Activated T-cell treated with anti-CD3 and anti-CD28 coated beads for 48 hours (primary cell): ENCODE data around the gene PSIP1.
"Not testable (repeated sequence)": the region's sequence is repeated elsewhere in the genome, so short reads cannot be mapped to it uniquely, and the experiment has no call there.

Experiments used
- DNase-seq: peaks from one replicate; pipeline ENCODE4 v3.0.0-alpha.2; 2020; ENCODE audit warnings: low read depth

Gene PSIP1

DNA sequence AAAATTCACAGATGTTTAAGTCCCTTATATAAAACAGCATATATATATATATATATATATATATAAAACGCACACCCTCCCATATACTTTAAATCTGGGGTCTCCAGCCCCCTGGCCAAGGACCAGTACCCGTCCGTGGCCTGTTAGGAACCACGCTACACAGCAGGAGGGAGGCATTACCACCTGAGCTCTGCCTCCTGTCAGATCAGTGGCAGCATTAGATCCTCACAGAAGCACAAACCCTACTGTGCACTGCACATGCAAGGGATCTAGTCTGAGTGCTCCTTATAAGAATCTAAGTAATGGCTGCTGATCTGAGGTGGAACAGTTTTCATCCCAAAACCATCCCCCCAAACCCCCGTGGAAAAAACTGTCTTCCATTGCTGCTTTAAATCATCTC, 9.0 kb downstream of the PSIP1 start:
- DNase-seq: no peak

DNA sequence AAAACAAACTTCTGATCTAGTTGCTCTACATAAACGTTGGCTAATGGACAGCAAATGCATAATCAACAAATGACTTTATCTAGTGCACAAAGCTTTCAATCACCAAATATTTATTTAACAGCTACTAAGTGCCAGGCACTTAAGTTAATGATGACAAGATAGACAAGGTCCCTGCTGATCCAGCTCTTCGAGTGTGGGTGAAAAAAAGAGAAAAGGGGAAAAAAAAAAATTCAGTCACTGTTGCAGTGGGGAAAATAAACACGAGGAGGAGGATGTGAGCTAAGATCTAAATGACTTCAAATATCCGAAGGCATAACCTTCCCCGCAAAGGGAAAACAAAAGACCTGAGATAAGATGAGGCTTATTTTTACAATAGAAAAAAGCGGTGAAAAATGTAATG, 9.6 kb downstream of the PSIP1 start:
- no peak for DNase-seq

DNA sequence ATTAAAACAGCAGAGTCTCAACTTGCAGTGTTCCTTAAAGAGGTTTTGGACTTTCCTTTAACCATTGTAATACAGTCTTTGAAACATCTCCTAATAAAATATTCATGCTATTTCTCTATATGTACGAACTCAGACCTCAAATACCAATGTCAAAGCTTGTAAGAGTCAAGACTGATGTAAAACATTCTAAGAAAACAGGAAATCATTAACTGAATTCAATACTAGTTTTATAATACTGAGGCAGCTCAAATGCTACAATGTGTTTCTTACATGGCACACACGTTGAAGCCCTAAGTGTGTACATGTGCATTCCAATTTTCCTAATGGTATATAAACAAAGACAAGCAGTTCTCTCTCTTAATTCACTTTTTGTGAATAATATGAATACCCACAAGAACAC, 11.6 kb downstream of the PSIP1 start:
- no peak for DNase-seq

DNA sequence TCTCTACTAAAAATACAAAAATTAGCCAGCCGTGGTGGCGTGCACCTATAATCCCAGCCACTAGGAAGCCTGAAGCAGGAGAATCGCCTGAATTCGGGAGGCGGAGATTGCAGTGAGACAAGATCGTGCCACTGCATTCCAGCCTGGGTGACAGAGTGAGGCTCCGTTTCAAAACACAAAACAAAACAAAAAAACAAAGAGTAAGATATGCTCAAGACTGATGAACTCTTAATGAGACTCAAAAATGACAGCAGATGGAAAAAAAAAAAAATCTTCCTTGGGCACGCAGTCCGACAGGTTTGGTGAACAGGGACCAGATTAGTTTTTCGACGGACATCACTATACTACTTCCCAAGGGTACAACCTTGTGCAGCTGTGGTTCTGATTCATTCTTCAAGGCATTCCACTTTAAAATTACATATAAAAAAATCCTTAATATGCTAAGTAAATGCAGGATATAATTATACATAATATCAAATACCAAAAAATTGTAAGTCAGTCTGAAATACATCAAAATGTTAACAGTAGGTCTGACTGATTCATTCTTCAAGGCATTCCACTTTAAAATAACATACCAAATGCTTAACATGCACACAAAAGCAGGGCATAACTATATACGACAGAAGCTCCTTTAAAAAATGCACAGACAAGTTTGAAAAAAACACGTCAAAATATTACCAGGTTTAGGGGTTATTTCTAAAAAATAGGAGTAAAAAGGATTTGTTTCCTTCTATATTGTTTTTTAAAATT, 12.3 kb downstream of the PSIP1 start:
- no peak for DNase-seq

DNA sequence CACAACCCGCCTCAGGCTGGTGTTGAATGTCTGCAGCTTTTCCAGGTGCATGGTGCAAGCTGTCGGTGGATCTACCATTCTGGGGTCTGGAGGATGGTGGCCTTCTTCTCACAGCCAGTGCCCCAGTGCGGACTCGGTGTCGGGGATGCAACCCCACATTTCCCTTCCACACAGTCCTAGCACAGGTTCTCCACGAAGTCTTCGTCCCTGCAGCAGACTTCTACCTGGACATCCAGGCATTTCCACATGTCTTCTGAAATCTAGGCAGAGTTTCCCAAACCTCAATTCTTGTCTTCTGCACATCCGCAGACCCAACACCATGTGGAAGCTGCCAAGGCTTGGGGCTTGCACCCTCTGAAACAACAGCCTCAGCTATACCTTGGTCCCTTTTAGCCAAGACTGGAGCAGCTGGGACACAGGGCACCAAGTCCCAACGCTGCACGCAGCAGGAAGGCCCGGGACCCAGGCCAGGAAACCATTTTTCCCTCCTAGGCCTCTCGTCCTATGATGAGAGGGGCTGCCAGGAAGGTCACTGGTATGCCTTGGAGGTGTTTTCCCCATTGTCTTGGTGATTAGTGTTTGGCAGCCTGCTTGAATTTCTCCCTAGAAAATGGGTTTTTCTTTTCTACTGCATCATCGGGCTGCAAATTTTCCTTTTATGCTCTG, 18.2 kb downstream of the PSIP1 start:
- no peak for DNase-seq

DNA sequence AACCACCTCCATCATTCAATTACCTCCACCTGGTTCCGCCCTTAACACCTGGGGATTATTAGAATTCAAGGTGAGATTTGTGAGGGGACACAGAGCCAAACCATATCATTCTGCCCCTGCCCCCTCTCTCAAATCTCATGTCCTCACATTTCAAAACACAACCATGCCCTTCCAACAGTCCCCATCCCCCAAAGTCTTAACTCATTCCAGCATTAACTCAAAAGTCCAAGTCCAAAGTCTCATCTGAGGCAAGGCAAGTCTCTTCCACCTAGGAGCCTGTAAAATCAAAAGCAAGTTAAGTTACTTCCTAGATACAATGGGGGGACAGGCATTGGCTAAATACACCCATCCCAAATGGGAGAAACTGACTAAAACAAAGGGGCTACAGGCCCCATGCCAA, 18.8 kb downstream of the PSIP1 start:
- no peak for DNase-seq

DNA sequence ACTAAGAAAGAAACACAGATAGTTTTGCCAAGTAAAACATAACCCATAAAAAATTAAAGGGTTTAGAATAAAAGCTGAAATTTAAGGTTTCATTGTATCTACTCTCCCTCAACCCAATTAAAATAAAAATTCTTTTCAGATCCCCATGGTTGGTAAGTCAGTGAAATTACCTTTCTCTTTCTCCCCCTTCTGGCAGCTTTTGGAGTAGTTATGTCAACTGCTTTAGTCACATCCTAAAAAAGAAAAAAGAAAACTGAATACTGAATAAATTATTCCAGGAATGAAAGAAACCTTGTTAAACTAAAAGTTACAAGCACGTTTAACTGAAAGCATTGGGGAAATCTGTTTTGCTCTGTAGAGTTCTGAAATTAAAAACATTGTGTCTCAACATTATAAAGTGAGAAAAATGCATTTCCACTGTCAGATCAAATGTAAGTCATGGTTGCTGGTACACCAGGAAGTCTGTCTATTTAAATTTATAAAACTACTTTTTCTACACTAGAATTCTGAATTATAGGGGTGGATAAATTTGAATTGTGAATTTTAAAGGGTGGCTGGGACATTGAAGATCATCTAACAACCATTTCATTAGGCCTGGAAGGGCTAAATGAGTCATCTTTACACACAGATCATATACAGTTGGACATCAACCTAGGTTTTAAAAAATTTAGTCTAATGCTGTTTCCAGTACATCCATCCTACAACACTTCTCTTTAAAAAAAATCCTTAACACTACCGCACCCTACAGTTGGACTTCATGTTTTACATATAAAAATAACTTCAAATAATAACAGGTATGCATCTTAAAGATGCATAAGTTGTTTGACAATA, 24.7 kb downstream of the PSIP1 start:
- DNase-seq: no peak

DNA sequence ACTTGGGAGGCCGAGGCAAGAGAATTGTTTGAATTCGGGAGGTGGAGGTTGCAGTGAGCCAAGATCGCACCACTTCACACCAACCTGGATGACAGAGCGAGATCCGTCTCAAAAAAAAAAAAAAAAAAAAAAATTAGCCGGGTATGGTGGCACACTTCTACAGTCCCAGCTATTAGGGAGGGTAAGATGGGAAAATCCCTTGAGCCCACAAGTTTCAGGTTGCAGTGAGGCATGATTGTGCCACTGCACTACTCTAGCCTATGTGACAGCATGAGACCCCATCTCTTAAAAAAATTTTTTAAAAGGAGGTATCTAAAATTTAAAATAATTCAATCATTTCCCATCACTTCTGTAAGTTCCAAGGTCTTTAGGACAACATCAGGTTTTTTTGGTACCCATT, 26.0 kb downstream of the PSIP1 start:
- DNase-seq: no peak

DNA sequence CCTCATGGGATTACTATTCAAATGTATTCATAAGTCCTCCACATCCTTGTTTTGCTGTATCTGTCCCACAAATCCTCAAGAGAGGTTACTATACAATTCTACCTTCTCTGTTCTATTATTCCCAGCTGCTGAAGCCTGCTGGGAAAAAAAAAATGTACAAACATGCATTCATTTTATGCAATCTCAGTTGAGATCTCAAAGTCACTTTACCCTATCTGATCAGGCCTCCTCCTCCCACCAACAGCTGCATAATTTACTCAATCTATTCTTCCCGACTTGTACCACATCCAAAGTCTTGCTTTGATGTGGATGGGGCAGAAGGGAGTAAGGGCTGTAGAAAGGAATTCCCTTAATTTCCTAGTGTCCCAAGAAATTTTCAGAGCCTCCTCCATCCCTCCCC, 28.6 kb downstream of the PSIP1 start:
- DNase-seq: no peak

DNA sequence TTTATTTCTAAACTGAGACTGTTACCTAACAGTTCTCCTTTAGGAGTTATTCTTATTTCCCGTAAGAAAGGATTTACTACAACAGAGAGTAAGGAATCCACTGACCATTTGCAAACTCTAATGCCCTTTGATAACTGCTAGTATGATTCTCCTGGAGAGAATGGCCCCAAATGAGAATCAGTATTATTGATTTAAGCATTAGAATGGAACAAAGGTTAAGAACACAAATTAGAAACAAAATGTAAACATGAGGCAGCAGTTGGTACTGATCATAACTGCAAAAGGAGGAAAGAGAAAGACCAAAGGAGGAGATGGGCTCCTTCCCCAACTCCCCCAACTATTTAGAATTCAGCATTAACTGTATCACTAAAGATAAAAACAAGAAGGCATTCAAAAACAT, 30.7 kb downstream of the PSIP1 start:
- DNase-seq: no peak

DNA sequence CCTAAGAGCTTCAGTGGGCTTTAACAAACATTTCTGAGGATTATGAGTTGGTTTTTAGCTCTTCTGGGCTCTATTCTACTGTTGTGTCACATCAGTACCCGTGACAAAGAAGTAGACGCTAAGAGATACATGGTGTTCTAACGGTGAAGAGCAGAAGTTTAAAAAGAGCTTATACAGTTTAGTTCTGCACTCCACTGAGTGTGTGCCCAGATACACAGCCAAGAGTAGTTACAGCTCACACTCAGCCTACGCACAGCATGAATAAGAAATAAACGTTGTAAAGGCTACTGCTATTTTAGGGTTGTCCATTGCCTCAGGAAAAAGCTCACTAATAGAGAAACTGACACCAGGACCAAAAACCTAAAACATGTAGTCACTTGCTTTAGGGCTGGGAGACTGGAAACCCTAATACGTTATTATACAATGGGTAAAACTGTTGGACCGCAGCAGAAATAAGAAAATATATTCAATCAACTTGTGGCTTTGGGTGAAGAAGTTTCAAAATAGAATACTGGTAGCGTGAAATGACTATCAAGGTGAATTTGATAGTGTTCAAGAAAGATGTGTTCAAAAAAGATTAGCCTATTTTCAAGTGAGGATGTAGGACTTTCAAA, 34.7 kb downstream of the PSIP1 start:
- no peak for DNase-seq

DNA sequence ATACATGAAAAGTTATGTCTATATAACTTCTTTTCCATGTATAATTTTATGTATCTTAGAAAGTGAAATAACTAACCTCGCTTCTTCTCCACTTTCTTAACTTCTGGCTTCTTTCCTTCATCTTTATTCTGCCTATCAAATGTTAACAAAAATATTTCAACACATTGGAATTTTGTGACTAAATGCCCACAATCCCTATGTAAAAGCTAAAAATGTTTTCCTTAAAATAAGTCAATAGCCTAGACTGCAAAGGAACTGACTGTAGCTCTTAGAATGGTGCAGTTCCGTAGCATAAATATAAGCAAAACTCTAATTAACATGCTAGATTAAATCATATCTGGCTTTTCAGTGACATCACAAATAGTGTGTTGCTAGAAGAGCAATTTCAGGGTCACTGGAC, 40.9 kb downstream of the PSIP1 start:
- no peak for DNase-seq

DNA sequence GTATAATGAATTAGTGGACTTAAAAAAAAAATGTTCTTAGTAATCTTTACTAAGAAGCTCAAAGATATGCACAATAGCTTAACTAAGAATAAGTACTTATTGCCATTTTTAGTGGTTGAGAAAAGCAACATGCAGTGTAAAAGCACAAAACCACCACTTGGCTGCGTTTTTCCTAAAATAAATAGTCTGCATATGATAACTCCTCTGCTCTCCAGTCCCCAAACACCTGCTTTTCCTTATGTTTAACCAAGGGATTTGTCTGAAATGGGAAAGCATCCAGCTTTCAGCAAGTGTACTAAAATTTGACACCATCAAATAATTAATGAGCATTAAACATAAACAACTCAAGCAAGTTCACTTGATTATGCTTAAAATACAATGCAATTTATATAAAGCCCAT, 41.4 kb downstream of the PSIP1 start:
- no peak for DNase-seq

DNA sequence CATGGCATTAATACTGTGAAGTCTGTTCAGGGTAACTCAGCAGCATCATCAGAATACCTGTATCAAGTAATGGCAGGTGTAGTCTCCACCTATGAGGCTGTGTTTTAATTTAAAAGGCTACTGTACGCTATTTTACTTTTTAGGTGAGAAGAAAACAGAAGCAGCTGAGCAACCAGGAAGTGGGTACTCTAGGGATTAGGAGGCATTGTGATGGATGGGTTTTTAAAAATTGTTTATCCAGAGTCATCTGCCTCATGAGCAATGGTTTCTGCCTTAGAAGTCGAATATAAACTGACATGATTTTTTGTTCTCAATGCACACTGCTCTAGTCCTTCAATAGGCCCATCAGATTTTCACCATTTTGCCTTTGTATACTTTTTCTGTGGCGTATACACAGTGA, 42.6 kb downstream of the PSIP1 start:
- DNase-seq: no peak

DNA sequence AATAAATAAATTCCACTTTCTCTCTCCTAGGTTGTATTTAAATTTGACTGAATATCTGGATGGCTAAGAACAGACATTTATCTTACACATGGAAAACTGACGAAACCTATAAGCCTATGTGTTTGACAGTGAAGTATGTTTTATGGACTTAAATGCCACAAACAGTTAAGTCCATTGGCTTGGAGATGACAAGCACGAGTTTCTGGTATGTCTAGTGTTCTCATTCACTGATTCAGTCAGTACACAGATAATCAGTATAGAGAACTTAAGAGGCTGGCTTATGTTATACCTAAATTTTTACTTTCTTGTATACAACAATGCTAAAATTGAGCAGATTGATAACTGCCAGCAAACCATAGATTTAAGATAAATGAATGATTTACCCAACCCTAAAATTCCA, 49.2 kb downstream of the PSIP1 start:
- no peak for DNase-seq

DNA sequence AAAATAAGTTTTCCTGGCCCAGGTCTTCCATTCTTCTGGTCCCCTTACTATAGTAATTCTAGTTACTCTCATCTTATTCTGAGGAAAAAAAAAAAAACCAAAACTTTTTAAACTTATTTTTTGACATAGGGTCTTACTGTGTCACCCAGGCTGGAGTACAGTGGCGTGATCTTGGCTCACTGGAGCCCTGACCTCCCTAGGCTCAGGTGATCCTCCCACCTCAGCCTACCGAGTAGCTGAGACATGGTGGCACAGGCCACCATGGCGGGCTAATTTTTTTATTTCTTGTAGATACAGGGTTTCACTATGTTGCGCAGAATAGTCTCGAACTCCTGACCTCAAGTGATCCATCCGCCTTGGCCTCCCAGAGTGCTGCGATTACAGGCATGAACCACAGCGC, 49.7 kb downstream of the PSIP1 start:
- no peak for DNase-seq

DNA sequence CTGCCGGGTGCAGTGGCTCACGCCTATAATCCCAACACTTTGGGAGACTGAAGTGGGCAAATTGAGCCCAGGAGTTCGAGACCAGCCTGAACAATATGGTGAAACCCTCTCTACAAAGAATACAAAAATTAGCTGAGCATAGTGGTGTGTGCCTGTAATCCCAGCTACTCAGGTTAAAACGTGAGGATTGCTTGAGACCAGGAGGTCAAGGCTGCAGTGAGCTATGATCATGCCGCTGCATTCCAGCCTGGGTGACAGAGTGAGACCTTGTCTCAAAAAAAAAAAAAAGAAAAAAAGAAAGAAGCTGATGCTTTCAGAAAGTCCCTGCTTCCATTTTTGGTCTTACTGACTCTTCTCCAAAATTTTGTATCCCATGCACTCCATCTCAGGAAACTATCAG, 56.8 kb downstream of the PSIP1 start:
- DNase-seq: no peak

DNA sequence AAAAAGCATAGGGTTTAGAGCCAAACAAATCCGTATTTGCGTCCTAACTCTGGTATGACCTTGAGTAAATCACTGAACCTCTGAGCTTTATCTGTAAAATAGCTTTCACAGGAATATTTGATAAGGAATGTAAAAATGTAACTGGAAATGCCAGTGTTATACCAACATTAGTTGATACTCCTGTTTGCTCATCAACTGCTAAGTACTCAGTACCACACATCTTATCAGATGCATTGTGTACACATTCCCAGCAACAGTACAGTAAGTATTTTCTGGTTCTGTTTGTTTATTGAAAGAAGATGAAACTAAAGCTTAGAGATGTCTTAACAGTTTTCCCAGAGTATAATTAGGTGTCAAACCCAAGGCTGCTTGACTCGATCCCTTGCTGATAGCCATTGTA, 66.6 kb downstream of the PSIP1 start:
- DNase-seq: no peak

DNA sequence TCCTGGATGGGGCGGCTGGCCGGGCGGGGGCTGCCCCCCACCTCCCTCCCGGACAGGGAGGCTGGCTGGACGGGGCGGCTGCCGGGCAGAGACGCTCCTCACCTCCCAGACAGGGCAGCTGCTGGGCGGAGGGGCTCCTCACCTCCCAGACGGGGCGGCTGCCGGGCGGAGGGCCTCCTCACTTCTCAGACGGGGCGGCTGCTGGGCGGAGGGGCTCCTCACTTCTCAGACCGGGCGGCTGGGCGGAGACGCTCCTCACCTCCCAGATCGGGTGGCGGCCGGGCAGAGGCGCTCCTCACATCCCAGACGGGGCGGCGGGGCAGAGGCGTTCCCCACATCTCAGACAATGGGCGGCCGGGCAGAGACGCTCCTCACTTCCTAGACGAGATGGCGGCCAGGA, 68.5 kb downstream of the PSIP1 start:
- DNase-seq: not testable (repeated sequence)

DNA sequence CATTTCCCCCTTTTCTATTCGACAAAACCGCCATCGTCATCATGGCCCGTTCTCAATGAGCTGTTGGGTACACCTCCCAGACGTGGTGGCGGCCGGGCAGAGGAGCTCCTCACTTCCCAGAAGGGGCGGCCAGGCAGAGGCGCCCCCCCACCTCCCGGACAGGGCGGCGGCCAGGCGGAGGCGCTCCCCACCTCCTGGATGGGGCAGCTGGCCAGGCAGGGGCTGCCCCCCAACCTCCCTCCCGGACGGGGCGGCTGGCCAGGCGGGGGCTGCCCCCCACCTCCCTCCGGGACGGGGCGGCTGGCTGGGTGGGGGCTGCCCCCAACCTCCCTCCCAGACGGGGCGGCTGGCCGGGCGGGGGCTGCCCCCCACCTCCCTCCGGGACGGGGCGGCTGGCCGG, 68.9 kb downstream of the PSIP1 start:
- DNase-seq: not testable (repeated sequence)

DNA sequence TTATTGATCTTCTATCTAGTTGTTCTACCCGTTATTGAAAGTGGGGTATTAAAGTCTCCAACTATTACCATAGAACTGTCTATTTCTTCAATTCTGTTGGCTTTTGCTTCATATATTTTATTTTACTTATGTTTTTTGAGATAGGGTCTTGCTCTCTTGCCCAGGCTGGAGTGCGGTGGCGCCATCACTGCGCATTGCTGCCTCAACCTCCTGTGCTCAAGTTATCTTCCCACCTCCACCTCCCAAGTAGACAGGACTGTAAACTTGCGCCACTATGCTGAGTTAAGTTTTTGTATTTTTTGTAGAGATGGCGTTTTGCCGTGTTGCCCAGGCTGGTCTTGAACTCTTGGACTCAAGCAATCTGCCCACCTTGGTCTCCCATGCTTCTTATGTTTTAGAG, 71.9 kb downstream of the PSIP1 start:
- DNase-seq: no peak

DNA sequence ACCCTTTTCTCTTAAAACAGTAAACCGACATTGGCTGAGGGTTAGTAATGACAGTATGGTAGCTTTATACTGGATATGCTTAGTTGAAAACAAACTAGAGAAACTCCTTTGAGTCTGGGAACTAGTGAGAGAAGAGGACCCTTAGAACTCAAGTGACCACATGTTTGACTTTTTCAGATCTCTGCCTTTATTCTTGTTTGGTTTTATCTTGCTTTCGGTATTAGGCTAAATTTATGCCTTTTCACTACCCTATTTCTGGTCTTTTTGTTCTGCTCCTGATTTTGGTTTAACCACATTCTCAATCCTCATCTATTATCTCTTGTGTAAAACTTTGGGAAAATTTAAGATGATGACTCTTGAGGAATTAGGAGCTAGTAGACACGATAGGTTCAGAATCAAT, 77.1 kb downstream of the PSIP1 start:
- DNase-seq: no peak

DNA sequence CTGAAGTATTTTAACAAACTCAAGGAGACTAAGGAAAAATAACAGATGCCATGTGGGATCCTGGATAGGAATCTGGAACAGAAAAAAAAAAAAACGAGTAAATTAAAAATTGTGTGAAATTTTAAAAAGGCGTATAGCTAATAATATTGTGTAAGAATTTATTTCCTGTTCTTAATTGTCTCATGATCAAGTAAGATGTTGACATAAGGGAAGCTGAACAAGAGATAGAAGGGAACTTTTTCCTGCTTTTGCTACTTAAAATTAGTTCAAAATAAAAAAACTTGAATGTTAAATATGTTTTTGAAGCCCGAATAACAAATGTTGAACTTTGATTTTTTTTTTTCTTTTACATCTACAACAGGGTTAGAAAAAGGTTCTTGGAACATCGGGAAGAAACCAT, 77.6 kb downstream of the PSIP1 start:
- DNase-seq: no peak
